Sigmoid colon (tissue), 7 donors: ENCODE data around the gene FGF14. TPM values are rescaled to one million over a fixed set of nuclear protein-coding genes. Genes with fewer than 3 reads are reported as not detected.
A peak's percentile ranks its signal among the peaks of the same experiment; 100 is the strongest.

ENCODE experiments used
- DNase-seq: peaks from one replicate; pipeline ENCODE4 v3.0.0-alpha.2; 2019
- H3K27ac ChIP-seq, 4 donors: fragments of 200-600 bp; sonication (generic); one replicate each; pipeline ENCODE4 v1.5.1; 2016 to 2019; ENCODE audit warnings: mild to moderate bottlenecking in 1 of 4
- H3K27me3 ChIP-seq, 3 donors: fragments of 200-600 bp; sonication (generic); one replicate each; pipeline ENCODE4 v1.5.1; 2019; ENCODE audit warnings: mild to moderate bottlenecking in 1 of 3
- H3K36me3 ChIP-seq, 4 donors: fragments of 200-600 bp; sonication (generic); one replicate each; pipeline ENCODE4 v1.5.1; 2016 to 2019
- H3K4me1 ChIP-seq, 4 donors: fragments of 200-600 bp; sonication (generic); one replicate each; pipeline ENCODE4 v1.5.1; 2017 to 2019
- H3K4me3 ChIP-seq, 4 donors: fragments of 200-600 bp; sonication (generic); one replicate each; pipeline ENCODE4 v1.5.1; 2017 to 2019; ENCODE audit warnings: mild to moderate bottlenecking in 2 of 4, moderate library complexity in 1 of 4
- H3K9me3 ChIP-seq, 4 donors: fragments of 200-600 bp in 3 of 4; sonication (generic) in 3 of 4; one replicate each; pipeline versions ENCODE4 v1.5.1 to v1.6.1; 2013 to 2019
- CTCF ChIP-seq, 4 experiments: fragments of 450-650 bp in 3 of 4; fragments of 200-600 bp in 1 of 4; IDR thresholded peaks; one replicate each; pipeline ENCODE4 v1.5.1; 2016 to 2019; ENCODE audit warnings: antibody characterized with exemption in 4 of 4, mild to moderate bottlenecking in 3 of 4, moderate library complexity in 2 of 4
- EP300 ChIP-seq, 4 donors: sonication (generic); formaldehyde crosslinking; IDR thresholded peaks; one replicate each; pipeline ENCODE4 v1.6.1; 2017; ENCODE audit warnings: antibody characterized with exemption in 4 of 4
- POLR2A ChIP-seq, 2 donors: fragments of 450-650 bp; IDR thresholded peaks; one replicate each; pipeline ENCODE4 v1.6.1; 2016; ENCODE audit warnings: antibody characterized with exemption in 2 of 2, mild to moderate bottlenecking in 2 of 2, moderate library complexity in 2 of 2
- POLR2AphosphoS5 ChIP-seq, 4 donors: sonication (generic); formaldehyde crosslinking; IDR thresholded peaks; one replicate each; pipeline ENCODE4 v1.6.1; 2017; ENCODE audit warnings: antibody characterized with exemption in 4 of 4
- WGBS, 2 donors: extraction: QIAGEN DNeasy Blood & Tissue Kit; methylation state at CpG; one replicate each; pipeline ENCODE4 v1.1.7; 2013; 5-methylcytosine and 5-hydroxymethylcytosine counted together
- intact Hi-C: fragments of 100-400 bp; cut with DNase I; formaldehyde crosslinking; loops from one replicate; pipeline ENCODE4 v1.15.1; 2023
- polyA plus RNA-seq, 3 donors: library from polyadenylated mRNA; stranded (reverse); fragments of 200-250 nt; gene quantifications; one replicate each; pipeline ENCODE4 v1.2.3, GENCODE V29; 2013
- total RNA-seq, 4 donors: library from RNA; depleted of rRNA; stranded (reverse); fragments of >200 nt; gene quantifications; one replicate each; pipeline ENCODE4 v1.1.0, GENCODE V29; 2016
- donor health status: healthy with polysubstance abuse.
- donor health status: Bipolar disorder and iron deficiency.
- donor health status: healthy.

The FGF14 gene
- total and polyA plus RNA-seq, 7 donors, result under 0.01 to 1.6 (median 1.1) TPM

- H3K27me3 ChIP-seq, result no peaks in the 10 kb centered on the region
- TF ChIP-seq CTCF (IDR thresholded peaks at IDR 0.05) (no peak), EP300 (IDR thresholded peaks at IDR 0.05) (no peak), POLR2AphosphoS5 (IDR thresholded peaks at IDR 0.05) (no peak), POLR2A (IDR thresholded peaks at IDR 0.05) (no peak)
- no peaks in the 10 kb centered on the region for H3K9me3 ChIP-seq
- no peaks in the 10 kb centered on the region for H3K36me3 ChIP-seq
- no peak overlapping the region for H3K4me3 ChIP-seq
- 88 to 95% methylated on average over 3 of the region's 3 CpGs for WGBS, 2 donors
- H3K27ac ChIP-seq, result no peak overlapping the region
- intact Hi-C loops, result no loop called here
- no peaks in the 10 kb centered on the region for H3K4me1 ChIP-seq
- DNase-seq, result no peak
Observed at GRCh38 chr13:102316732-102317131, 85.1 kb downstream of the FGF14 start.

- DNase-seq, result no peak
- Histone ChIP-seq H3K36me3 (no peaks in the 10 kb centered on the region), H3K9me3 (no peaks in the 10 kb centered on the region), H3K27ac (peak overlapping the region in 2 of 4 donors; percentile 5 to 14), H3K4me3 (no peak overlapping the region), H3K4me1 (peaks cover 0 to 4% (median 0%) of the 10 kb centered on the region in 4 donors), H3K27me3 (no peaks in the 10 kb centered on the region)
- intact Hi-C loops, result no loop called here
- WGBS, 2 donors, result 84 to 89% methylated on average over 4 of the region's 4 CpGs
- TF ChIP-seq CTCF (IDR thresholded peaks at IDR 0.05) (no peak), POLR2A (IDR thresholded peaks at IDR 0.05) (no peak), POLR2AphosphoS5 (IDR thresholded peaks at IDR 0.05) (no peak), EP300 (IDR thresholded peaks at IDR 0.05) (no peak)
Observed at GRCh38 chr13:102312841-102313240, 89.0 kb downstream of the FGF14 start.

GRCh38 chr13:102311901-102312300, 89.9 kb downstream of the FGF14 start:
- H3K4me3 ChIP-seq, result no peak overlapping the region
- peak overlapping the region in 2 of 4 donors; percentile 9 to 48 for H3K27ac ChIP-seq
- H3K9me3 ChIP-seq, result no peaks in the 10 kb centered on the region
- peaks cover 0 to 4% (median 0%) of the 10 kb centered on the region in 4 donors for H3K4me1 ChIP-seq
- intact Hi-C loops, result no loop called here
- H3K27me3 ChIP-seq, result no peaks in the 10 kb centered on the region
- no peak for TF ChIP-seq POLR2AphosphoS5 (IDR thresholded peaks at IDR 0.05)
- no peak for TF ChIP-seq POLR2A (IDR thresholded peaks at IDR 0.05)
- TF ChIP-seq EP300 (IDR thresholded peaks at IDR 0.05), result no peak
- DNase-seq, result no peak
- H3K36me3 ChIP-seq, result no peaks in the 10 kb centered on the region
- WGBS, 2 donors, result 68 to 72% methylated on average over 3 of the region's 3 CpGs

GRCh38 chr13:102311419-102311796, 90.4 kb downstream of the FGF14 start:
- H3K9me3 ChIP-seq, result no peaks in the 10 kb centered on the region
- H3K4me3 ChIP-seq, result no peak overlapping the region
- H3K27ac ChIP-seq, result peak overlapping the region in 3 of 4 donors; percentile 9 to 48 (median 22)
- WGBS, 2 donors, result 78 to 82% methylated on average over 5 of the region's 5 CpGs
- no peaks in the 10 kb centered on the region for H3K36me3 ChIP-seq
- intact Hi-C loops, result no loop called here
- no peaks in the 10 kb centered on the region for H3K27me3 ChIP-seq
- DNase-seq, result no peak
- TF ChIP-seq EP300 (IDR thresholded peaks at IDR 0.05), result no peak
- TF ChIP-seq POLR2A (IDR thresholded peaks at IDR 0.05), result no peak
- TF ChIP-seq POLR2AphosphoS5 (IDR thresholded peaks at IDR 0.05), result no peak
- TF ChIP-seq CTCF (IDR thresholded peaks at IDR 0.05), result no peak
- peaks cover 0 to 4% (median 0%) of the 10 kb centered on the region in 4 donors for H3K4me1 ChIP-seq

- Histone ChIP-seq H3K27me3 (no peaks in the 10 kb centered on the region), H3K27ac (peak overlapping the region in 2 of 4 donors; percentile 22 to 48), H3K4me1 (peaks cover 0 to 4% (median 0%) of the 10 kb centered on the region in 4 donors), H3K4me3 (no peak overlapping the region), H3K36me3 (no peaks in the 10 kb centered on the region), H3K9me3 (no peaks in the 10 kb centered on the region)
- TF ChIP-seq POLR2AphosphoS5 (IDR thresholded peaks at IDR 0.05) (peak in 1 of 4 donors; percentile 14), EP300 (IDR thresholded peaks at IDR 0.05) (no peak)
- intact Hi-C loops, result no loop called here
- 85 to 88% methylated on average over 4 of the region's 4 CpGs for WGBS, 2 donors
- DNase-seq, result peak; percentile 77
Observed at GRCh38 chr13:102310691-102311418, 91.0 kb downstream of the FGF14 start.
